HepG2 (cell line): ENCODE measurements around the gene MYO18B.

ENCODE experiments used
- CBFB ChIP-seq: sonication (generic); formaldehyde crosslinking; IDR thresholded peaks from 2 replicates; pipeline ENCODE4 v1.4.0; 2020; ENCODE audit warnings: missing genetic modification reagents
- EZH2 ChIP-seq: conservative IDR thresholded peaks from 2 replicates; pipeline ENCODE4 v1.6.1; 2012; ENCODE audit warnings: mild to moderate bottlenecking, low read depth, low read length, moderate library complexity
- POLR2AphosphoS5 ChIP-seq: IDR thresholded peaks from 2 replicates; pipeline ENCODE4 v1.6.1; 2012; ENCODE audit warnings: low read depth, low read length
- RAD51 ChIP-seq: fragments of 450-650 bp; IDR thresholded peaks from 2 replicates; pipeline ENCODE4 v1.6.1; 2016; ENCODE audit warnings: borderline replicate concordance
- SAP130 ChIP-seq: IDR thresholded peaks from 2 replicates; pipeline ENCODE4 v1.6.1; 2016; ENCODE audit warnings: low read depth
- TARDBP ChIP-seq: sonication (generic); formaldehyde crosslinking; IDR thresholded peaks from 2 replicates; pipeline ENCODE4 v1.8.0; 2022; ENCODE audit warnings: mild to moderate bottlenecking, missing genetic modification reagents
- ZNF512 ChIP-seq: sonication (generic); formaldehyde crosslinking; IDR thresholded peaks from 2 replicates; pipeline ENCODE4 v1.4.0; 2020; ENCODE audit warnings: mild to moderate bottlenecking, missing genetic modification reagents

GRCh38 chr22:26023104-26023775 is 281.3 kb downstream of the MYO18B start:
- TF ChIP-seq POLR2AphosphoS5, result no peak
- TF ChIP-seq TARDBP (CRISPR knock-in tag), result no peak
- TF ChIP-seq CBFB (CRISPR knock-in tag), result no peak
- no peak for TF ChIP-seq EZH2
- TF ChIP-seq RAD51, result no peak
- TF ChIP-seq ZNF512, result no peak
- TF ChIP-seq SAP130 (CRISPR knock-in tag), result no peak
